Neural cell (in vitro differentiated cells): ENCODE results near the gene GDPD2.

Experiments used
- CTCF ChIP-seq: fragments of 450-650 bp; IDR thresholded peaks from 2 replicates; pipeline ENCODE4 v1.5.1; 2014; ENCODE audit warnings: antibody characterized with exemption, mild to moderate bottlenecking, moderate library complexity; ENCODE audit not compliant: poor library complexity, severe bottlenecking
- MXI1 ChIP-seq: fragments of 450-650 bp; conservative IDR thresholded peaks from 2 replicates; pipeline ENCODE4 v1.6.1; 2014; ENCODE audit warnings: antibody characterized with exemption, mild to moderate bottlenecking; ENCODE audit not compliant: poor library complexity, severe bottlenecking
- POLR2AphosphoS5 ChIP-seq: IDR thresholded peaks from 2 replicates; pipeline ENCODE4 v1.6.1; 2012
- RAD21 ChIP-seq: fragments of 450-650 bp; conservative IDR thresholded peaks from 2 replicates; pipeline ENCODE4 v1.6.1; 2014; ENCODE audit warnings: antibody characterized with exemption, mild to moderate bottlenecking, moderate library complexity
- REST ChIP-seq: IDR thresholded peaks from 2 replicates; pipeline ENCODE4 v1.6.1; 2012; ENCODE audit warnings: borderline replicate concordance
- TAF1 ChIP-seq: IDR thresholded peaks from 2 replicates; pipeline ENCODE4 v1.6.1; 2012; ENCODE audit warnings: low read depth

- no peak for TF ChIP-seq CTCF
- no peak for TF ChIP-seq MXI1
- no peak for TF ChIP-seq RAD21
- TF ChIP-seq TAF1 = no peak
- no peak for TF ChIP-seq POLR2AphosphoS5
- TF ChIP-seq REST = no peak
These were observed 47.8 kb downstream of the GDPD2 start for GRCh38 chrX:70470850-70471289.
